Mononuclear cell (primary cell): ENCODE results near the gene ELMO2. TPM values are rescaled to one million over a fixed set of nuclear protein-coding genes. Genes with fewer than 3 reads are reported as not detected.

ENCODE experiments used
- H3K27me3 ChIP-seq: 2 replicates; pipeline ENCODE4 v1.6.0; 2011; ENCODE audit warnings: low read length, control low read depth; ENCODE audit not compliant: insufficient read depth
- H3K4me1 ChIP-seq: 2 replicates; pipeline ENCODE4 v1.5.1; 2011; ENCODE audit warnings: mild to moderate bottlenecking, low read length, control low read depth; ENCODE audit not compliant: insufficient read depth
- H3K4me3 ChIP-seq: 2 replicates; pipeline ENCODE4 v1.5.1; 2011; ENCODE audit warnings: mild to moderate bottlenecking, low read length, moderate library complexity
- H3K9me3 ChIP-seq: 2 replicates; pipeline ENCODE4 v1.5.1; 2011; ENCODE audit warnings: low read depth, mild to moderate bottlenecking, control low read depth, low read length
- total RNA-seq: library from RNA; depleted of rRNA; stranded (reverse); fragments of >200 nt; gene quantifications from one replicate; pipeline ENCODE4 v1.2.3, GENCODE V29; 2012

ELMO2 gene
- total RNA-seq, 1 donor = 59.9 TPM

- H3K27me3 ChIP-seq = no peaks in the 10 kb centered on the region
- no peak overlapping the region for H3K4me3 ChIP-seq
- H3K9me3 ChIP-seq = no peaks in the 10 kb centered on the region
- peaks cover 46% of the 10 kb centered on the region for H3K4me1 ChIP-seq
Measured at GRCh38 chr20:46365487-46366220, 40.8 kb downstream of the ELMO2 start.

GRCh38 chr20:46364670-46365486 is 41.5 kb downstream of the ELMO2 start:
- H3K4me3 ChIP-seq = peak overlapping the region; percentile 92
- H3K4me1 ChIP-seq = peaks cover 54% of the 10 kb centered on the region
- no peaks in the 10 kb centered on the region for H3K27me3 ChIP-seq
- H3K9me3 ChIP-seq = no peaks in the 10 kb centered on the region

- H3K4me1 ChIP-seq = peaks cover 62% of the 10 kb centered on the region
- H3K27me3 ChIP-seq = no peaks in the 10 kb centered on the region
Measured at GRCh38 chr20:46363874-46364669, 42.3 kb downstream of the ELMO2 start.

GRCh38 chr20:46362921-46363867 is 43.2 kb downstream of the ELMO2 start:
- H3K4me3 ChIP-seq = peak overlapping the region; percentile 92
- peaks cover 71% of the 10 kb centered on the region for H3K4me1 ChIP-seq
- H3K27me3 ChIP-seq = no peaks in the 10 kb centered on the region
- no peaks in the 10 kb centered on the region for H3K9me3 ChIP-seq

More at GRCh38 chr20:46363874-46364669, 42.3 kb downstream of the ELMO2 start:
- Histone ChIP-seq H3K4me3 (peak overlapping the region; percentile 92), H3K9me3 (no peaks in the 10 kb centered on the region)

GRCh38 chr20:46361811-46362210 is 44.6 kb downstream of the ELMO2 start:
- Histone ChIP-seq H3K4me1 (peaks cover 84% of the 10 kb centered on the region), H3K4me3 (no peak overlapping the region), H3K27me3 (no peaks in the 10 kb centered on the region)

GRCh38 chr20:46361381-46361780 is 45.0 kb downstream of the ELMO2 start:
- H3K27me3 ChIP-seq = no peaks in the 10 kb centered on the region
- peaks cover 86% of the 10 kb centered on the region for H3K4me1 ChIP-seq
- H3K4me3 ChIP-seq = no peak overlapping the region
- no peaks in the 10 kb centered on the region for H3K9me3 ChIP-seq

More at GRCh38 chr20:46361811-46362210, 44.6 kb downstream of the ELMO2 start:
- H3K9me3 ChIP-seq = no peaks in the 10 kb centered on the region

- Histone ChIP-seq H3K4me3 (no peak overlapping the region), H3K9me3 (no peaks in the 10 kb centered on the region), H3K4me1 (peaks cover 71% of the 10 kb centered on the region), H3K27me3 (no peaks in the 10 kb centered on the region)
Measured at GRCh38 chr20:46359233-46359751, 47.1 kb downstream of the ELMO2 start.

GRCh38 chr20:46358346-46359058 is 47.9 kb downstream of the ELMO2 start:
- H3K4me3 ChIP-seq = no peak overlapping the region
- no peaks in the 10 kb centered on the region for H3K9me3 ChIP-seq
- peaks cover 68% of the 10 kb centered on the region for H3K4me1 ChIP-seq
- H3K27me3 ChIP-seq = no peaks in the 10 kb centered on the region

- peaks cover 54% of the 10 kb centered on the region for H3K4me1 ChIP-seq
- no peak overlapping the region for H3K4me3 ChIP-seq
- no peaks in the 10 kb centered on the region for H3K9me3 ChIP-seq
- H3K27me3 ChIP-seq = no peaks in the 10 kb centered on the region
Measured at GRCh38 chr20:46357030-46357514, 49.3 kb downstream of the ELMO2 start.

GRCh38 chr20:46356195-46357029 is 50.0 kb downstream of the ELMO2 start:
- Histone ChIP-seq H3K9me3 (no peaks in the 10 kb centered on the region), H3K4me1 (peaks cover 51% of the 10 kb centered on the region), H3K4me3 (no peak overlapping the region), H3K27me3 (no peaks in the 10 kb centered on the region)

GRCh38 chr20:46355778-46356177 is 50.6 kb downstream of the ELMO2 start:
- peaks cover 51% of the 10 kb centered on the region for H3K4me1 ChIP-seq
- H3K4me3 ChIP-seq = no peak overlapping the region
- H3K9me3 ChIP-seq = no peaks in the 10 kb centered on the region
- H3K27me3 ChIP-seq = no peaks in the 10 kb centered on the region

- Histone ChIP-seq H3K4me3 (no peak overlapping the region), H3K4me1 (peaks cover 51% of the 10 kb centered on the region), H3K27me3 (no peaks in the 10 kb centered on the region), H3K9me3 (no peaks in the 10 kb centered on the region)
Measured at GRCh38 chr20:46354920-46355654, 51.3 kb downstream of the ELMO2 start.
